K562 (cell line): ENCODE data around the gene AXIN2. TPM values are rescaled to one million over a fixed set of nuclear protein-coding genes. Genes with fewer than 3 reads are reported as not detected.

Experiments used
- BHLHE40 ChIP-seq: IDR thresholded peaks from 2 replicates; pipeline ENCODE4 v1.6.1; 2011; ENCODE audit warnings: low read length, improper control_type of control experiment
- HEY1 ChIP-seq: fragments of 250-450 bp; sonication (Bioruptor Pico); IDR thresholded peaks from 2 replicates; pipeline ENCODE4 v1.5.0; 2020; ENCODE audit warnings: mild to moderate bottlenecking, moderate library complexity, borderline replicate concordance
- ILF3 ChIP-seq: fragments of 450-650 bp; IDR thresholded peaks from 2 replicates; pipeline ENCODE4 v1.6.1; 2018; ENCODE audit warnings: antibody characterized with exemption, mild to moderate bottlenecking, moderate library complexity, borderline replicate concordance
- JUN ChIP-seq, 2 experiments: sonication (generic) in 1 of 2; formaldehyde crosslinking in 1 of 2; IDR thresholded peaks; 2 replicates each; pipeline versions ENCODE4 v1.6.1 to v1.8.0; 2012 to 2022; ENCODE audit warnings: borderline replicate concordance in 2 of 2, mild to moderate bottlenecking in 2 of 2, improper control_type of control experiment in 1 of 2, low read depth in 1 of 2, low read length in 1 of 2, missing genetic modification reagents in 1 of 2
- MCM3 ChIP-seq: fragments of 450-650 bp; IDR thresholded peaks from 2 replicates; pipeline ENCODE4 v1.6.1; 2016
- RHOXF2B ChIP-seq: fragments of 250-450 bp; sonication (Bioruptor Pico); conservative IDR thresholded peaks from 2 replicates; pipeline ENCODE4 v1.5.1; 2021
- SNRNP70 ChIP-seq: fragments of 200-400 bp; formaldehyde crosslinking; optimal IDR thresholded peaks from 2 replicates; pipeline ENCODE3; 2017; ENCODE audit warnings: low read depth, low read length
- ZNF444 ChIP-seq: fragments of 250-450 bp; sonication (Bioruptor Pico); IDR thresholded peaks from 2 replicates; pipeline ENCODE4 v1.4.0; 2020; ENCODE audit warnings: mild to moderate bottlenecking, moderate library complexity
- polyA plus RNA-seq, 8 experiments: library from polyadenylated mRNA; depleted of rRNA in 4 of 8; stranded (reverse) in 5 of 8; unstranded in 3 of 8; fragments of >200 nt; fragmentation: Nextera tagmentation in 2 of 8; fragmentation: Illumina TruSeq in 1 of 8; extraction: Ambion mirVana in 2 of 8; extraction: Trizol in 1 of 8; gene quantifications; 2 replicates each; pipeline versions ENCODE4 v1.2.1 to v1.2.3, GENCODE V29; 2011 to 2014; ENCODE audit warnings: inconsistent platforms in 1 of 8, missing spikeins in 1 of 8
- total RNA-seq, 7 experiments: library from RNA; depleted of rRNA in 6 of 7; stranded (reverse); fragments of >200 nt in 6 of 7; fragmentation: Illumina TruSeq in 2 of 7; extraction: Trizol in 2 of 7; gene quantifications; 2 replicates each; pipeline versions ENCODE4 v1.2.1 to v1.2.3, GENCODE V29; 2011 to 2021; ENCODE audit warnings: low replicate concordance in 1 of 7
- TF ChIP-seq, protein P1 (sequence below), 3 experiments: fragments of 200-800 bp in 1 of 3; sonication (Bioruptor generic) in 1 of 3; sonication (generic) in 1 of 3; formaldehyde crosslinking in 1 of 3; IDR thresholded peaks; 2 replicates each; pipeline versions ENCODE4 v1.6.1 to v1.8.0; 2016 to 2022; ENCODE audit warnings: mild to moderate bottlenecking in 2 of 3, missing compliant biosample characterization in 2 of 3, missing genetic modification characterization in 2 of 3, missing genetic modification reagents in 1 of 3
- TF ChIP-seq, protein P2 (sequence below), 2 experiments: fragments of 450-650 bp; formaldehyde crosslinking in 1 of 2; IDR thresholded peaks; 2 replicates each; pipeline versions ENCODE4 v1.4.0 to v1.6.1; 2014 to 2020; ENCODE audit warnings: mild to moderate bottlenecking in 2 of 2, borderline replicate concordance in 1 of 2, low read depth in 1 of 2
- TF ChIP-seq, protein P3 (sequence below): sonication (generic); formaldehyde crosslinking; IDR thresholded peaks from 2 replicates; pipeline ENCODE4 v1.4.0; 2020; ENCODE audit warnings: mild to moderate bottlenecking, missing genetic modification reagents
- TF ChIP-seq, protein P4 (sequence below), 2 experiments: fragments of 200-800 bp in 1 of 2; sonication (Bioruptor generic) in 1 of 2; sonication (generic) in 1 of 2; formaldehyde crosslinking in 1 of 2; IDR thresholded peaks in 1 of 2; conservative IDR thresholded peaks in 1 of 2; 2 replicates each; pipeline versions ENCODE4 v1.5.0 to v1.6.1; 2016 to 2020; ENCODE audit warnings: missing compliant biosample characterization in 1 of 2, missing genetic modification characterization in 1 of 2, missing genetic modification reagents in 1 of 2

AXIN2 gene
- total and polyA plus RNA-seq, 9 of the 15 experiments (the other 6 are each of a cell fraction or from before 2014, with no cell fraction given): 0.21 to 3.3 (median 1.2) TPM

DNA sequence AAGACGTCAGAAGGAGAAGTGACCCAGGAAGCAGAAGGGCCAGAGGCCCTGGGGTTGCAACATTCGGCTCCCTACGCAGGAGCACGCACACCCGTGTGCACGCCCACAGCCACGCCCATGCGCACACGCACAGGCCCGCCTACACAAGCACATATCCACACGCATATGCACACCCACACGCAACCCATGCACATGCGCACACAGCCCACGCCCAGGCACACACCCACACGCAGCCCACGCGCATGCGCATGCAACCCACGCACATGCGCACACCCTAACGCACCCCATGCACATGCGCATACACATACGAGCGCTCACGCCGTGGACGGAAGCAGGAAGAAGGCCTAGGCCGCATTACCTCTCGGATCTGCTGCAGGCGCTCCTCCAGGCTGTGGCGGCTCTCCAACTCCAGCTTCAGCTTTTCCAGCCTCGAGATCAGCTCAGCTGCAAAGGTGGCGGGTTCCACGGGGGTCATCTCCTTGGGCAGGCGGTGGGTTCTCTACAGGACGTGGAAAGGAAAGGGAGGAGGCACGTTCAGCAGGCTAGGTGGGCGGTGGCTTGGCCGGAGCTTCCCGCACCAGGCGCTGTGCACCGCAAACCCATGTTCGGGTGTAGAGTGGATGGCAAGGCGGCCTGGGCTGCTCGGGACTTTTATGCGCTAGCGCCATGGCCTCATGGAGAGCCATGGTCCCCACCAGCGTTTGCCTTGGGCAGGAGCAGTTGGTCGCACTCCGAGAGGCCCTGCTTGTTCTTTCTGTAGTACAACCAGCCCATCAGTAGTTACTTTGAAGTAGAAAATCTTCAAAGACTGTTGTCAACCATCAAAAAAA, 23.4 kb downstream of the AXIN2 start (continued):
- TF ChIP-seq, protein P1, sequence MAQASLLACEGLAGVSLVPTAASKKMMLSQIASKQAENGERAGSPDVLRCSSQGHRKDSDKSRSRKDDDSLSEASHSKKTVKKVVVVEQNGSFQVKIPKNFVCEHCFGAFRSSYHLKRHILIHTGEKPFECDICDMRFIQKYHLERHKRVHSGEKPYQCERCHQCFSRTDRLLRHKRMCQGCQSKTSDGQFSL (CRISPR knock-in tag; IDR thresholded peaks at IDR 0.05): no peak
- TF ChIP-seq, protein P1 (tag; IDR thresholded peaks at IDR 0.05): no peak
- TF ChIP-seq HEY1 (CRISPR knock-in tag) (no peak), BHLHE40 (peak; percentile 60; the same call in 1 of the 2 replicates), RHOXF2B (CRISPR knock-in tag) (no peak), SNRNP70 (no peak), ZNF444 (CRISPR knock-in tag) (no peak), ILF3 (no peak), MCM3 (no peak), JUN (IDR thresholded peaks at IDR 0.05; ENCODE audit: borderline replicate concordance, low read depth, low read length) (no peak), JUN (CRISPR knock-in tag; IDR thresholded peaks at IDR 0.05; ENCODE audit: borderline replicate concordance) (no peak)
- TF ChIP-seq, protein P2, sequence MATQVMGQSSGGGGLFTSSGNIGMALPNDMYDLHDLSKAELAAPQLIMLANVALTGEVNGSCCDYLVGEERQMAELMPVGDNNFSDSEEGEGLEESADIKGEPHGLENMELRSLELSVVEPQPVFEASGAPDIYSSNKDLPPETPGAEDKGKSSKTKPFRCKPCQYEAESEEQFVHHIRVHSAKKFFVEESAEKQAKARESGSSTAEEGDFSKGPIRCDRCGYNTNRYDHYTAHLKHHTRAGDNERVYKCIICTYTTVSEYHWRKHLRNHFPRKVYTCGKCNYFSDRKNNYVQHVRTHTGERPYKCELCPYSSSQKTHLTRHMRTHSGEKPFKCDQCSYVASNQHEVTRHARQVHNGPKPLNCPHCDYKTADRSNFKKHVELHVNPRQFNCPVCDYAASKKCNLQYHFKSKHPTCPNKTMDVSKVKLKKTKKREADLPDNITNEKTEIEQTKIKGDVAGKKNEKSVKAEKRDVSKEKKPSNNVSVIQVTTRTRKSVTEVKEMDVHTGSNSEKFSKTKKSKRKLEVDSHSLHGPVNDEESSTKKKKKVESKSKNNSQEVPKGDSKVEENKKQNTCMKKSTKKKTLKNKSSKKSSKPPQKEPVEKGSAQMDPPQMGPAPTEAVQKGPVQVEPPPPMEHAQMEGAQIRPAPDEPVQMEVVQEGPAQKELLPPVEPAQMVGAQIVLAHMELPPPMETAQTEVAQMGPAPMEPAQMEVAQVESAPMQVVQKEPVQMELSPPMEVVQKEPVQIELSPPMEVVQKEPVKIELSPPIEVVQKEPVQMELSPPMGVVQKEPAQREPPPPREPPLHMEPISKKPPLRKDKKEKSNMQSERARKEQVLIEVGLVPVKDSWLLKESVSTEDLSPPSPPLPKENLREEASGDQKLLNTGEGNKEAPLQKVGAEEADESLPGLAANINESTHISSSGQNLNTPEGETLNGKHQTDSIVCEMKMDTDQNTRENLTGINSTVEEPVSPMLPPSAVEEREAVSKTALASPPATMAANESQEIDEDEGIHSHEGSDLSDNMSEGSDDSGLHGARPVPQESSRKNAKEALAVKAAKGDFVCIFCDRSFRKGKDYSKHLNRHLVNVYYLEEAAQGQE (IDR thresholded peaks at IDR 0.05; ENCODE audit: borderline replicate concordance): no peak
- TF ChIP-seq, protein P2 (CRISPR knock-in tag; IDR thresholded peaks at IDR 0.05; ENCODE audit: low read depth): no peak
- TF ChIP-seq, protein P3, sequence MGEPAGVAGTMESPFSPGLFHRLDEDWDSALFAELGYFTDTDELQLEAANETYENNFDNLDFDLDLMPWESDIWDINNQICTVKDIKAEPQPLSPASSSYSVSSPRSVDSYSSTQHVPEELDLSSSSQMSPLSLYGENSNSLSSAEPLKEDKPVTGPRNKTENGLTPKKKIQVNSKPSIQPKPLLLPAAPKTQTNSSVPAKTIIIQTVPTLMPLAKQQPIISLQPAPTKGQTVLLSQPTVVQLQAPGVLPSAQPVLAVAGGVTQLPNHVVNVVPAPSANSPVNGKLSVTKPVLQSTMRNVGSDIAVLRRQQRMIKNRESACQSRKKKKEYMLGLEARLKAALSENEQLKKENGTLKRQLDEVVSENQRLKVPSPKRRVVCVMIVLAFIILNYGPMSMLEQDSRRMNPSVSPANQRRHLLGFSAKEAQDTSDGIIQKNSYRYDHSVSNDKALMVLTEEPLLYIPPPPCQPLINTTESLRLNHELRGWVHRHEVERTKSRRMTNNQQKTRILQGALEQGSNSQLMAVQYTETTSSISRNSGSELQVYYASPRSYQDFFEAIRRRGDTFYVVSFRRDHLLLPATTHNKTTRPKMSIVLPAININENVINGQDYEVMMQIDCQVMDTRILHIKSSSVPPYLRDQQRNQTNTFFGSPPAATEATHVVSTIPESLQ (CRISPR knock-in tag): no peak
- TF ChIP-seq, protein P4, sequence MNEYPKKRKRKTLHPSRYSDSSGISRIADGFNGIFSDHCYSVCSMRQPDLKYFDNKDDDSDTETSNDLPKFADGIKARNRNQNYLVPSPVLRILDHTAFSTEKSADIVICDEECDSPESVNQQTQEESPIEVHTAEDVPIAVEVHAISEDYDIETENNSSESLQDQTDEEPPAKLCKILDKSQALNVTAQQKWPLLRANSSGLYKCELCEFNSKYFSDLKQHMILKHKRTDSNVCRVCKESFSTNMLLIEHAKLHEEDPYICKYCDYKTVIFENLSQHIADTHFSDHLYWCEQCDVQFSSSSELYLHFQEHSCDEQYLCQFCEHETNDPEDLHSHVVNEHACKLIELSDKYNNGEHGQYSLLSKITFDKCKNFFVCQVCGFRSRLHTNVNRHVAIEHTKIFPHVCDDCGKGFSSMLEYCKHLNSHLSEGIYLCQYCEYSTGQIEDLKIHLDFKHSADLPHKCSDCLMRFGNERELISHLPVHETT (CRISPR knock-in tag; conservative IDR thresholded peaks at IDR 0.05 in 1 of 2, IDR thresholded peaks at IDR 0.05 in 1 of 2): no peak
